Ectodermal cell (in vitro differentiated cells): Measurements from ENCODE around the gene SGMS2. TPM values are rescaled to one million over a fixed set of nuclear protein-coding genes. Genes with fewer than 3 reads are reported as not detected.

Experiments
- H3K27ac ChIP-seq: 2 replicates; pipeline ENCODE4 v1.7.0; 2013; ENCODE audit warnings: mild to moderate bottlenecking, low read depth, low read length; ENCODE audit not compliant: insufficient read depth, poor library complexity, severe bottlenecking
- H3K27me3 ChIP-seq: 2 replicates; pipeline ENCODE4 v1.7.0; 2013; ENCODE audit warnings: mild to moderate bottlenecking, low read length; ENCODE audit not compliant: insufficient read depth, control insufficient read depth, poor library complexity, severe bottlenecking
- H3K36me3 ChIP-seq: one replicate; pipeline ENCODE4 v1.7.0; 2013; ENCODE audit warnings: low read length; ENCODE audit not compliant: control insufficient read depth, insufficient read depth
- H3K4me1 ChIP-seq: one replicate; pipeline ENCODE4 v1.7.0; 2013; ENCODE audit warnings: low read length; ENCODE audit not compliant: control insufficient read depth, insufficient read depth
- H3K4me3 ChIP-seq: 2 replicates; pipeline ENCODE4 v1.7.0; 2013; ENCODE audit warnings: low read depth, low read length, control low read depth; ENCODE audit not compliant: insufficient read depth
- H3K9me3 ChIP-seq: 2 replicates; pipeline ENCODE4 v1.7.0; 2013; ENCODE audit warnings: mild to moderate bottlenecking, low read length, moderate library complexity; ENCODE audit not compliant: control insufficient read depth
- WGBS, 2 experiments: methylation state at CpG; one replicate each; pipeline ENCODE4 v1.1.7; 2013; ENCODE audit warnings: missing lambda C conversion rate in 2 of 2; 5-methylcytosine and 5-hydroxymethylcytosine counted together
- polyA plus RNA-seq, 4 experiments: library from polyadenylated mRNA; stranded (reverse); fragments of 50-300 nt; gene quantifications; one replicate each; pipeline ENCODE4 v1.2.3, GENCODE V29; 2013

Gene SGMS2
- polyA plus RNA-seq (2013, experiment 1 of 4), result 0.81 TPM
- polyA plus RNA-seq (2013, experiment 2 of 4), result 0.75 TPM
- polyA plus RNA-seq (2013, experiment 3 of 4), result 0.91 TPM
- polyA plus RNA-seq (2013, experiment 4 of 4), result 1.6 TPM

GRCh38 chr4:107824350-107825071 is at the start of gene SGMS2:
SGMS2 (plus strand) TSS chr4:107824932; CDS start chr4:107895554, 70,622 bp downstream.
- no peak within 1 kb of the TSS for H3K27ac ChIP-seq
- no peaks in the 10 kb centered on the region for H3K9me3 ChIP-seq
- peaks cover 57% of the 10 kb centered on the region for H3K27me3 ChIP-seq
- no peaks in the 10 kb centered on the region for H3K36me3 ChIP-seq
- 0% methylated on average over 65 of the region's 65 CpGs for WGBS, 2 experiments
- H3K4me3 ChIP-seq, result peak within 1 kb of the TSS; percentile 56
- no peaks in the 10 kb centered on the region for H3K4me1 ChIP-seq

- Histone ChIP-seq H3K4me1 (no peaks in the 10 kb centered on the region), H3K36me3 (no peaks in the 10 kb centered on the region)
These were observed 46.8 kb upstream of the SGMS2 start for GRCh38 chr4:107777890-107778289.

GRCh38 chr4:107778784-107779530 is 45.8 kb upstream of the SGMS2 start:
- Histone ChIP-seq H3K4me3 (no peak overlapping the region), H3K27ac (no peak overlapping the region), H3K36me3 (no peaks in the 10 kb centered on the region), H3K4me1 (no peaks in the 10 kb centered on the region), H3K27me3 (no peaks in the 10 kb centered on the region), H3K9me3 (no peaks in the 10 kb centered on the region)
- 86% methylated on average over 1 of the region's 2 CpGs; no CpG with 5 or more reads in 1 of the 2 experiments for WGBS, 2 experiments

More at GRCh38 chr4:107777890-107778289, 46.8 kb upstream of the SGMS2 start:
- no peaks in the 10 kb centered on the region for H3K9me3 ChIP-seq
- H3K4me3 ChIP-seq, result no peak overlapping the region
- no peak overlapping the region for H3K27ac ChIP-seq
- H3K27me3 ChIP-seq, result no peaks in the 10 kb centered on the region

GRCh38 chr4:107780665-107781064 is 44.1 kb upstream of the SGMS2 start:
- Histone ChIP-seq H3K27ac (no peak overlapping the region), H3K4me1 (no peaks in the 10 kb centered on the region), H3K9me3 (no peaks in the 10 kb centered on the region), H3K27me3 (no peaks in the 10 kb centered on the region), H3K4me3 (no peak overlapping the region), H3K36me3 (no peaks in the 10 kb centered on the region)
- 90 to 100% methylated on average over 2 of the region's 2 CpGs for WGBS, 2 experiments

- H3K27ac ChIP-seq, result no peak overlapping the region
- no peaks in the 10 kb centered on the region for H3K4me1 ChIP-seq
- H3K27me3 ChIP-seq, result no peaks in the 10 kb centered on the region
- H3K36me3 ChIP-seq, result no peaks in the 10 kb centered on the region
- H3K9me3 ChIP-seq, result no peaks in the 10 kb centered on the region
- 85 to 100% methylated on average over 1 to 3 of the region's 3 CpGs for WGBS, 2 experiments
- H3K4me3 ChIP-seq, result no peak overlapping the region
These were observed 32.8 kb upstream of the SGMS2 start for GRCh38 chr4:107791902-107792301.

- Histone ChIP-seq H3K4me3 (no peak overlapping the region), H3K4me1 (no peaks in the 10 kb centered on the region), H3K27ac (no peak overlapping the region), H3K27me3 (no peaks in the 10 kb centered on the region), H3K9me3 (no peaks in the 10 kb centered on the region), H3K36me3 (no peaks in the 10 kb centered on the region)
- 83 to 90% methylated on average over 2 of the region's 2 CpGs for WGBS, 2 experiments
These were observed 32.0 kb upstream of the SGMS2 start for GRCh38 chr4:107792711-107793110.

- no peak overlapping the region for H3K27ac ChIP-seq
- no peaks in the 10 kb centered on the region for H3K4me1 ChIP-seq
- H3K4me3 ChIP-seq, result no peak overlapping the region
- no peaks in the 10 kb centered on the region for H3K27me3 ChIP-seq
- no peaks in the 10 kb centered on the region for H3K9me3 ChIP-seq
- WGBS, 2 experiments, result 85 to 96% methylated on average over 2 of the region's 2 CpGs
- H3K36me3 ChIP-seq, result no peaks in the 10 kb centered on the region
These were observed 30.7 kb upstream of the SGMS2 start for GRCh38 chr4:107793996-107794395.

- H3K27me3 ChIP-seq, result no peaks in the 10 kb centered on the region
- H3K36me3 ChIP-seq, result no peaks in the 10 kb centered on the region
- H3K4me1 ChIP-seq, result no peaks in the 10 kb centered on the region
- no peaks in the 10 kb centered on the region for H3K9me3 ChIP-seq
- no peak overlapping the region for H3K4me3 ChIP-seq
- no peak overlapping the region for H3K27ac ChIP-seq
- WGBS, 2 experiments, result 90 to 92% methylated on average over 10 of the region's 10 CpGs
These were observed 24.9 kb upstream of the SGMS2 start for GRCh38 chr4:107799669-107800450.

GRCh38 chr4:107800706-107801105 is 24.0 kb upstream of the SGMS2 start:
- no peaks in the 10 kb centered on the region for H3K27me3 ChIP-seq
- WGBS, 2 experiments, result 90 to 100% methylated on average over 1 of the region's 1 CpG

More at GRCh38 chr4:107800706-107801105, 24.0 kb upstream of the SGMS2 start:
- H3K4me1 ChIP-seq, result no peaks in the 10 kb centered on the region
- H3K27ac ChIP-seq, result no peak overlapping the region
- no peak overlapping the region for H3K4me3 ChIP-seq
- H3K9me3 ChIP-seq, result no peaks in the 10 kb centered on the region
- no peaks in the 10 kb centered on the region for H3K36me3 ChIP-seq
